HL-60/S4 (cell line): Measurements from ENCODE around the gene ACVR1B.

Experiments used
- in situ Hi-C: fragments of 300-500 bp; cut with MboI; formaldehyde crosslinking; loops from 2 replicates; pipeline ENCODE4 v1.14.3; 2022; ENCODE audit warnings: low sequenced_read_pairs

ACVR1B gene

DNA sequence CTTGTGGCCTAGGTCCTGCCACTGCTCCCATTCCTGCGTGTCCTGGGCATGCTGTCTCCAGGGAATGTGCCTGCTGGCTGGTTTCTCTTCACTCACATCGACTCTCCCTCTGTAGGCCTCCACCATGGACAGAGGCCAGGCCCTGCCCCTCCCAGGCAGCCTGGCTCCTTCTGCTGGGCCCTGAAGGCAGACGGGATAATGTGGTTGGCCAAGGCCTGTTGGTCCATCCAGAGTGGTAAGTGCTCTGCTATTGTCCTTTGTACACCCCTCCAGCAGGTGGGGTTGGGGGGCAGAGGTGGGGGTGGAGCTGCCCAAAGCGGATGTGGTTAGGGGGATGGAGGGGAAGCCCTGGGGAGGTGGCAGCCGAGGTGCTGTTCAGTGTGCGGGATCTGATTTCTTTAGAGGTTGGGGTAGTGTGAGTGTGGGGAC lies 90.2 kb downstream of the ACVR1B start:
- in situ Hi-C loops, result no loop called here

DNA sequence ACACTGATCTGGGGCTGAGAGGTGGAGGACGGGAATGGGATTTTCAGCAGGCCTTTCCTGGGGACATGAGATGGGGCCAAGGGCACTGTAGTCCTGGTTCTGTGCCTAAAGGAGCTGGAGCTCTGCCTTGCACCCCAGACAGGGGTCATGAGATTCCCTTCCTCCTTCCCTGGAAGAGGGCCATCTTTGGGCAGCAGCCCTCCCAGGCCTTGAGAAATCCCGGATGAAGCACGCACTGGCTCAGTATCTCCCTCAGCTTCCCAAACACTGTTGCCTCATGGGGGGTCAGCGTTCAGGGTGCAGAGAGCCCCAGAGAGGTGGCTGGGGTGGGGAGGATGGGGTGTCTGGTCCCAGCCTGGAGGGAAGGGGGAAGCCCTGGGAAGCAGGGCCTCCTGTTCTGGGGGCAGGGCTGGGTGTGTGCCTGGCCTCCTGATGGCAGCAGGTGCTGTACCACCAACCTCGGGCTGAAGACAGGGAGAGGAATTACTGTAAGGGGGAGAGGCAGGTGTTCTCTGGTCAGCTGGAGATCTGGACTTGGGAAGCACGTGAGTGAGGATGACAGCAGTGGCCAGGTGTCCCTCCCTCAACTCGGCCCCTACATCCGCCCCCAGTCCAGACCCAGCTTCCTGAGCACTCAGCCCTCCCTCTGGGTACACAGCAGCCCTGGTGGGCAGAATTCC lies 91.3 kb downstream of the ACVR1B start:
- in situ Hi-C loops, result no loop called here

DNA sequence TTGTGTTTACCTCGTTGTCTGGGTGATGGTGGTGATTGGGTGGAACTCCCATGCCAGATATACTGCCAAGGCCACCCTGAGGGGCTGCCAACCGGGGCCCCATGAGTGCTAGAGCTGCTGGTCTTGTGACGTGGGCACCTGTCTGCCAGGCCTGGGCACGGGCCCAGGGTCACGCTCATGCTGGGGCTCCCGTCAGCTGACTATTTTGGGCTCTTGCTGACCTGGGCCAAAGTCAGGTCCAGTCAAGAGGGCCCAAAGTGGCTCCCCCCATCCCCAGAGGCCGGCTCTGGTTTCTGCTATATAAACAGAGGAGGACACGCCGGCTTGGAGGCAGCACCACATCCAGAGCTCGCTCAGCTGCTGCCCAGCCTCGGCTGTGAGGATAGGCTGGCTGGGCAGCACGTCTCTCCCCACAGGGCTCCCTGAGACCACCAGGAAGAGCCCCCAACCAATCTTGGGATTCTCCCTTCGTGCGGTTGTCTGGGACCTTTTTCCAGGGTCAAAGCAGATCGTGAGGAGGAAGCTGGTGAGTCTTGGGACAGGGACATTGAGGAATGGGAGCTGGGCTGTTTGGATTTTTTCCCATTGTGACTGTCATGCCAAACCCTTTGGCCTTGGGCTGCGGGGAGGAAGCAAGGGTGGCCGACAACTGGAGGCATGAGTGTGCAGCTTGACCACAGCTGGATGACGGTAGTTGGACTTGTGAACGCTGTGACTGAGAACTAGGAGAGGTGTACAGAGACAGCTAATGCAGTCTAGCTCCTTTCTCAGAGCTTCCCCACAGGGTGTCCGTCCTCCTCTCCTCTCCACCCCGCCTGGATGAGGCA lies 92.1 kb downstream of the ACVR1B start:
- in situ Hi-C loops, result no loop called here

DNA sequence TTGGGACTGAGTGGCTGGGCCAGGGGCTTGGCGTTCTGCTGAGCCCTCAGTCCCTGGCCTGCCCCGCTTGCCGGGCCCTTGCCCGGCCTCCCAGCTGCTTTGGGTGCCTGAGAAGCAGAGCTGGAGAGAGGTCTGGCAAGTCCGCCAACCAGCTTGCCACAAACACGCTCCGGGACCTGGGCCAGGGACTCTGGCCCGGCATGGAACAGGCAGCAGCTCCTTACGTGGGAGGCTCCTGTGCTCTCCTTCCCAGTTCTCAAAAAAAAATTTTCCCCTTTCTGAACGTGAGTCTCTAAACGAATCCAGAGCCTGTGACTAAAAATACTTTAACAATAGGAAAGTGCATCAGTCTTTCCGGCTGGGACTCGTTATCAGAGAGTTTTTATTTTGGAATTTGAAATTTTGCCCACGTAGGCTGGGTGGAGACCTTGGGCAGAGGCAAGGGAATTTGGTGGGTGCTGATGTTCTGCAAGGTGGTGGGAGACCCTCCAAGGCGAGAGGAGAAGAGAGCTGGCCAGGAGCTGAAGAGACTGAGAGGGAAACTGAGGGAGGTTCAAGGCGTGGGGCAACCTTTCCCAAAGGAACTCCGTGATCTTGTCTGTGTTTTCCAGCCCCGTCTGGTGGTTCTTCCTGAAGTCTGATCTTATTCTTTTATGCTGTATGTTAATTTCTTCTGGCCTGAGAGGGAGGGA lies 92.9 kb downstream of the ACVR1B start:
- in situ Hi-C loops, result no loop called here

DNA sequence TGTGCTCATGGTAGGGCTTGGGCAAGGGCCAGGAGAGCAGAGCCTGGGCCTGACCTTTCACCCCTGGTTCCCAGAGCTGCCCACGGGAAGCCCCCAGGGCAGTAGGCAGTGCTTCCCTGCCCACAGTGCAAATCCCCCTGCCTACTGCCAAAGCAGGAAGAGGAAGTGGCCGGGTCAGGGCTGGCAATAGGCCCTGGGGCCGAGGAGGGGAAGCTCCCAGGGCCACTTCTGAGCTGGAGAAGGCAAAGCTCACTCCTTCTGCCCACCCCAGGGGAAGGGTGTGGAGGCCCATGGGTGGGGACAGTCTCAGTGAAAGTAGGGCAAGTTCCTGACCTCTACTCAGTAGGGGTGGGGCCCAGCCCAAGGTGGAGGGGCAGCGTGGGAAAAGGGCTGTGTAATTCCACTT lies 94.3 kb downstream of the ACVR1B start:
- in situ Hi-C loops, result no loop called here
